ENCODE measurements around the gene ATP5MC2. TPM values are rescaled to one million over a fixed set of nuclear protein-coding genes. Genes with fewer than 3 reads are reported as not detected.

ATP5MC2 gene
- total and polyA plus RNA-seq, 10 of the 15 experiments (the other 5 are each of a cell fraction or from before 2014, with no cell fraction given): 379 to 1,090 (median 525) TPM

DNA sequence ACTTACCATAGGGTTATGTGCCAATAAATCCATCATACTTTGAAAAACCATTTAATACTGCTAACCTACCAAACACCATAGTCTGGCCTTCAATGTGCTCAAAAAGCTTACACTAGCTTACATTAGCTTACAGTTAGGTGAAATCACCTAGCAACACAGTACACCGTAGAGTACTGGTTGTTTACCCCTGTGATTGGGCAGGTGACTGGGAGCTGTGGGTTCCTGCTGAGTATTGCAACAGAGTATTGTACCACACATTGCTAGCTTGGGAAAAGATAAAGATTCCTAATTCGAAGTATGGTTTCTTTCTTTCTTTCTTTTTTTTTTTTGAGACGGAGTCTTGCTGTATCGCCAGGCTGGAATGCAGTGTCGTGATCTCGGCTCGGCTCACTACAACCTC is 5.6 kb downstream of the ATP5MC2 start (continued):
- TF ChIP-seq, protein P1, sequence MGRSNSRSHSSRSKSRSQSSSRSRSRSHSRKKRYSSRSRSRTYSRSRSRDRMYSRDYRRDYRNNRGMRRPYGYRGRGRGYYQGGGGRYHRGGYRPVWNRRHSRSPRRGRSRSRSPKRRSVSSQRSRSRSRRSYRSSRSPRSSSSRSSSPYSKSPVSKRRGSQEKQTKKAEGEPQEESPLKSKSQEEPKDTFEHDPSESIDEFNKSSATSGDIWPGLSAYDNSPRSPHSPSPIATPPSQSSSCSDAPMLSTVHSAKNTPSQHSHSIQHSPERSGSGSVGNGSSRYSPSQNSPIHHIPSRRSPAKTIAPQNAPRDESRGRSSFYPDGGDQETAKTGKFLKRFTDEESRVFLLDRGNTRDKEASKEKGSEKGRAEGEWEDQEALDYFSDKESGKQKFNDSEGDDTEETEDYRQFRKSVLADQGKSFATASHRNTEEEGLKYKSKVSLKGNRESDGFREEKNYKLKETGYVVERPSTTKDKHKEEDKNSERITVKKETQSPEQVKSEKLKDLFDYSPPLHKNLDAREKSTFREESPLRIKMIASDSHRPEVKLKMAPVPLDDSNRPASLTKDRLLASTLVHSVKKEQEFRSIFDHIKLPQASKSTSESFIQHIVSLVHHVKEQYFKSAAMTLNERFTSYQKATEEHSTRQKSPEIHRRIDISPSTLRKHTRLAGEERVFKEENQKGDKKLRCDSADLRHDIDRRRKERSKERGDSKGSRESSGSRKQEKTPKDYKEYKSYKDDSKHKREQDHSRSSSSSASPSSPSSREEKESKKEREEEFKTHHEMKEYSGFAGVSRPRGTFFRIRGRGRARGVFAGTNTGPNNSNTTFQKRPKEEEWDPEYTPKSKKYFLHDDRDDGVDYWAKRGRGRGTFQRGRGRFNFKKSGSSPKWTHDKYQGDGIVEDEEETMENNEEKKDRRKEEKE (IDR thresholded peaks at IDR 0.05): no peak
- TF ChIP-seq, protein P2, sequence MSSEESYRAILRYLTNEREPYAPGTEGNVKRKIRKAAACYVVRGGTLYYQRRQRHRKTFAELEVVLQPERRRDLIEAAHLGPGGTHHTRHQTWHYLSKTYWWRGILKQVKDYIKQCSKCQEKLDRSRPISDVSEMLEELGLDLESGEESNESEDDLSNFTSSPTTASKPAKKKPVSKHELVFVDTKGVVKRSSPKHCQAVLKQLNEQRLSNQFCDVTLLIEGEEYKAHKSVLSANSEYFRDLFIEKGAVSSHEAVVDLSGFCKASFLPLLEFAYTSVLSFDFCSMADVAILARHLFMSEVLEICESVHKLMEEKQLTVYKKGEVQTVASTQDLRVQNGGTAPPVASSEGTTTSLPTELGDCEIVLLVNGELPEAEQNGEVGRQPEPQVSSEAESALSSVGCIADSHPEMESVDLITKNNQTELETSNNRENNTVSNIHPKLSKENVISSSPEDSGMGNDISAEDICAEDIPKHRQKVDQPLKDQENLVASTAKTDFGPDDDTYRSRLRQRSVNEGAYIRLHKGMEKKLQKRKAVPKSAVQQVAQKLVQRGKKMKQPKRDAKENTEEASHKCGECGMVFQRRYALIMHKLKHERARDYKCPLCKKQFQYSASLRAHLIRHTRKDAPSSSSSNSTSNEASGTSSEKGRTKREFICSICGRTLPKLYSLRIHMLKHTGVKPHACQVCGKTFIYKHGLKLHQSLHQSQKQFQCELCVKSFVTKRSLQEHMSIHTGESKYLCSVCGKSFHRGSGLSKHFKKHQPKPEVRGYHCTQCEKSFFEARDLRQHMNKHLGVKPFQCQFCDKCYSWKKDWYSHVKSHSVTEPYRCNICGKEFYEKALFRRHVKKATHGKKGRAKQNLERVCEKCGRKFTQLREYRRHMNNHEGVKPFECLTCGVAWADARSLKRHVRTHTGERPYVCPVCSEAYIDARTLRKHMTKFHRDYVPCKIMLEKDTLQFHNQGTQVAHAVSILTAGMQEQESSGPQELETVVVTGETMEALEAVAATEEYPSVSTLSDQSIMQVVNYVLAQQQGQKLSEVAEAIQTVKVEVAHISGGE (CRISPR knock-in tag; IDR thresholded peaks at IDR 0.05): no peak

DNA sequence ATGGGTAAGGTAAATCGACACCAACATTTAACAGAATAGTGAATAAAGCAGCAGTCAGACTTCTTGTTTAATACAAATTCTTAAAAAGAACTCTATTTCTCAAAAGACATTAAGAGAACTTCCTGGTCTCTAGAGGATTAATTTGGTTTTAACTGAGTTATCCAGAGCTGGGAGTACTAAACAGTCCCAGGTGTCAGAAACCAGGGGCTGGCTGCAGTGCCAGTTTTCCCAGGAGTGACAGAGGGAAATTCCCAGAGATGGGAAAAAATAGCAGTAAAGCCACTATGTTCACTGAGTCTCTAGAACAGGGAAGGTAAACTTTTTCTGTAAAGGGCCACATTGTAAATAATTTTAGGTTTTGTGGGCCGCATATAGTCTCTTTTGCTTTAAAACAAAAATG is 8.8 kb downstream of the ATP5MC2 start:
- ChIA-PET RAD21 (ENCODE audit: unreplicated experiment) (no interaction called here), CTCF (interaction anchor here (0.8 to 1.6 kb wide), 2 partner anchors 8 to 9 kb away, joined by 3 to 6 read pairs; partner anchors contain the start of gene ATP5MC2), SMC1A (ENCODE audit: uncharacterized antibody, unreplicated experiment) (interaction anchor here (1.3 to 1.4 kb wide), 2 partner anchors 8 to 9 kb away, joined by 3 read pairs; no protein-coding TSS in a partner anchor), POLR2A (no interaction called here)
- DNase-seq (ENCODE audit: low read depth, low spot score) (no peak), FAIRE-seq (no peak), ATAC-seq (no peak)
- no TSS peak for BruUV-seq (replicated peaks)
- Histone ChIP-seq H3K27me3 (replicated peaks in 1 of 2; ENCODE audit: control insufficient read depth in 2 of 2, insufficient read depth in 2 of 2, low read length in 1 of 2) (no peaks in the 10 kb centered on the region), H3K4me3 (no peak overlapping the region), H4K20me1 (ENCODE audit: control insufficient read depth, insufficient read depth) (no peaks in the 10 kb centered on the region), H3K9ac (ENCODE audit: control insufficient read depth, insufficient read depth, low read length) (no peak overlapping the region), H3K27ac (ENCODE audit: control insufficient read depth, insufficient read depth) (no peak overlapping the region), H3K36me3 (ENCODE audit: control insufficient read depth in 2 of 2, insufficient read depth in 2 of 2, low read length in 1 of 2) (peaks cover 7 to 28% of the 10 kb centered on the region in 2 experiments), H3K4me2 (ENCODE audit: control insufficient read depth, insufficient read depth) (no peak overlapping the region), H2AFZ (ENCODE audit: control insufficient read depth, low read depth, low read length) (no peak overlapping the region), H3K9me3 (replicated peaks; ENCODE audit: control insufficient read depth, insufficient read depth, low read length) (no peaks in the 10 kb centered on the region), H3K4me1 (ENCODE audit: control insufficient read depth, insufficient read depth, low read length) (no peaks in the 10 kb centered on the region), H3K79me2 (ENCODE audit: control insufficient read depth, insufficient read depth, low read length) (no peaks in the 10 kb centered on the region; the same call in 1 of the 2 replicates)
- intact Hi-C loops (cut with micrococcal nuclease; ENCODE audit: unreplicated experiment): no loop called here
- in situ Hi-C loops (cut with MboI): no loop called here
- TF ChIP-seq RFX5 (IDR thresholded peaks at IDR 0.05; ENCODE audit: low read depth, low read length) (no peak), ZNF384 (IDR thresholded peaks at IDR 0.05; ENCODE audit: borderline replicate concordance, low read depth, low read length) (no peak), JUND (IDR thresholded peaks at IDR 0.05; ENCODE audit: low read depth, low read length) (no peak), POLR2AphosphoS5 (IDR thresholded peaks at IDR 0.05; ENCODE audit: low read length) (no peak), ZSCAN29 (IDR thresholded peaks at IDR 0.05) (no peak)
- WGBS (ENCODE audit: insufficient coverage, insufficient replicate concordance, low lambda C conversion rate, missing lambda C conversion rate): 100% methylated on average over 2 of the region's 2 CpGs
